HG03442 (cell line): ENCODE results near the gene HPD.
"Not testable (repeated sequence)": the region's sequence is repeated elsewhere in the genome, so short reads cannot be mapped to it uniquely, and the experiment has no call there.

Experiments
- ATAC-seq: cut with Tn5 transposase; IDR thresholded peaks from one replicate; pipeline ENCODE4 v1.9.1; 2021; ENCODE audit warnings: mild to moderate bottlenecking, moderate library complexity; ENCODE audit not compliant: unreplicated experiment

Gene HPD

DNA sequence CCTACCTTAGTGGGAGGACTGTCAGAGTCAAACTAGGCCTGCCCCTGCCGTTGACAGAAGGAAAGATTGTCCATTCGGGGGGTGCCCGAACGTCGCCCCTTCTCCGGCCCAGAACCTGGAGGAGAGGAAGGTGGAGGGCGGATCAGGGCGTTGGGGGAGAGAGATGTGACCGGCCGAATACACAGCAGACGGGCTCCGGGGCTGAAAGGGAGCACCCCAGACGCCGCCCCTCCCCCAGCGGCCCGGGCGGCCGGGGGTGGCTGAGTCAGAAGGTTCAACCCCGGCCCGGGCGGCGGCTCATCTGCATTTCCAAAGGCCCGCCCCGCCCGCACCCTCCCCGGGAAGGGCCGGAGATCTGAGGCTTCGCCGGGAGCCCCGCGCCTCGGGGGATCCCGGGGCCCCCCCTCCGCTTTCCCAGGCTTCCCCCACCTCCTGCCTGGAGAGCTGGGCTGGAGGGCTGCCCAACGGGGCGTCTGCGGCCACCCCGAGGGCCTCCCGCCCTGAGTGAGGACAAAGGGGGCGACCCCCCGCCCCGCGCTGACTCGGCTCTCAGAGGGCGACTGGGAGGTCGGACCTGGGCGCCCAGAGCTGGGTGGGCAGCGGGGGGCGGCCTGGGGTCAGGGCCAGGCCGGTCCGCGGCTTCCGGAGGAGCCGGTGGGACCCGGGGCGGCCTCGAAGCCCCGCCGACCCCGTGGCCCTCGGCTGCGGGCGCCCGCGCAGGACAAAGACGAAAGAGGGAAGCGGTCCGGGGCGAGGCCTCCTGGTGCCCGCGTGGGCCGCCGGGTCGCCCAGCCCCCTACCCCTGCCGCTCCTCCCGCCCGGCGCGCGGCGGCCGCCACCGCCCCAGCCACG is 58.6 kb downstream of the HPD start:
- peak; percentile 29 for ATAC-seq

DNA sequence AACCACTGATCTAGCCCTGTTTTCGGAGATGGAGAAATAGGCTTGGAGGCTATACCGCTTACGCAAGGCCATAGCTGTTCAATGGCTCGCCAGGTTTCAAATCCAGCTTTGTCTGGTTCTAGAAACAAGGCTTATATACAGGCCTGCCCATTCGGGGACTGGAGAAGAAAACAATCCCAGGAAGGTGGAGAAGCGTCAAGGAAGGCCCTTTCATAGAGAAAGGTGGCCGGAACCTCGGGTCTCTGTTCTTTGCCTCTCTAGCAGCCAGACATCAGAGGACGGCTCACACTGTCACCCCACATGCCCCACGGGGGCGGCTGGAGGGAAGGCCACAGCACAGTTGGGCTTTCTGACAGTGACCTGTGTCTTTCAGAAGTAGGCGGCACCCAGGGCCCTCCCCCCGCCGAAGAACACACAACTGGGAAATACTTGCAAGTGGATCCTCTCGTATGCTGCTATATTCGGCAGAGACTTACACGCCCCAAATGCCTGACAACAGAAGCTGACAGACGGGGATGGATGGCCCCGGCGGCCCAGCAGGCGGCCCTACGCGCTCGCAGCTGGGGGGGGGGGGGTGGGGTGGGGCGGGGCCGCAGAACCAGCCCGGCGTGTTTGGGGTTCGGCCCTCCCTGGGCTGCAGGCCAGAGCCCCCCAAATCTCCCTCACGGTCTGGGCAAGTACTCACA is 59.4 kb downstream of the HPD start:
- ATAC-seq, result peak; percentile 9

DNA sequence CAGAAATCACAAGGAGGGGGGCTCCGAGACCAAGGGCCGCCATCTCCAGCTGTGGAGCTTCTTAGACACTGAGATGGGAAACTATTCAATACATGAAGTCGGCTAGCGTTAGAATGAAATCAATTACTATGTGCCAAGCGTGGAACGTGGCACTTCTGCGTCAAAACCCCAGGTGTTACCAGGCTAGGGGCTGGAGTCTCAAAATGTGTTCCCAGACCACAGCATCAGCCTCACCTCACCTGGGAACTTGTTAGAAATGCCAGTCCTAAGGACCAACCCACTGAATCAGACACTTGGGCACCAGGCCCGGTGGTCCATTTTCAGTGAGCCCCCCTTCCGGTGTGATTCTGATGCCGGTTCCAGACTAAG is 59.9 kb downstream of the HPD start:
- no peak for ATAC-seq

DNA sequence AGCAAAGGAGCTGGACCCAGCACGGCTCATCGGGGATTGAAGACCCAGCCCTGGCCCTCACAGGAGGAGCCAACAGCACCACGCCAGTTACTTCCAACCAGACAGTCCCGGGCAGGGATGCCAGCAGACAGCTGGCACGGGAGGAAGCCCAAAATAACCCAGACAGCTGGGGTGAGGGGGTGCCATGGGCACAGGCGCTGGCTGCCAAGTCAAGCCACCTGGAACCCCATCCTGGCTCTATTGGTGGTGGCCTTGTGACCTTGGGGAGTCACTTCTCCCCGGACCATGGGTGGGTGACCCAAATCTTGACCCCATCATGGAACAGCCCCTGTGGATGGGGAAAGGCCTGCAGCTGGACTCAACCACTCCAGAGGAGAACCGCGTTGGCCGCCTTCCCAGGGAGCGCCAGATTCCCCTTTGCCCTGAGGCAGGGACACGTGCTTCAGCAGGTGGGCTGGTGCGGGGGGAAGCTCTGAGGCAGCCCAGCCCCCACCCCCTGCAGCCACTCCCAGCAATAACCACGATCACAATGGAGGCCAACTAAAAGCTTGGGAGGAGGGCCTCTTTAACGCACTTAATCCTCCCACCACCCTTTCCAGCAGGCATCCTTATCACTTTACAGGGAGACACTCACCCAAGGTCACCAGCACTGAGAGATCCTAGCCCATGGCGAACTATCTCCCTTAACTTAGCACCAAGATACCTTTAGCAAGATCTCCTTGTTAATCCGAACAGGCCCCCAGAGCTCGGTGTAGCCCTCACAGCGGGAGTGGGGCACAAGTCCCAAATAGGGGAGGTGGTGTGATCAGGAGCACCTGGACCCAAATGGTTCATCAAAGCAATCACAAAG is 60.5 kb downstream of the HPD start:
- no peak for ATAC-seq

DNA sequence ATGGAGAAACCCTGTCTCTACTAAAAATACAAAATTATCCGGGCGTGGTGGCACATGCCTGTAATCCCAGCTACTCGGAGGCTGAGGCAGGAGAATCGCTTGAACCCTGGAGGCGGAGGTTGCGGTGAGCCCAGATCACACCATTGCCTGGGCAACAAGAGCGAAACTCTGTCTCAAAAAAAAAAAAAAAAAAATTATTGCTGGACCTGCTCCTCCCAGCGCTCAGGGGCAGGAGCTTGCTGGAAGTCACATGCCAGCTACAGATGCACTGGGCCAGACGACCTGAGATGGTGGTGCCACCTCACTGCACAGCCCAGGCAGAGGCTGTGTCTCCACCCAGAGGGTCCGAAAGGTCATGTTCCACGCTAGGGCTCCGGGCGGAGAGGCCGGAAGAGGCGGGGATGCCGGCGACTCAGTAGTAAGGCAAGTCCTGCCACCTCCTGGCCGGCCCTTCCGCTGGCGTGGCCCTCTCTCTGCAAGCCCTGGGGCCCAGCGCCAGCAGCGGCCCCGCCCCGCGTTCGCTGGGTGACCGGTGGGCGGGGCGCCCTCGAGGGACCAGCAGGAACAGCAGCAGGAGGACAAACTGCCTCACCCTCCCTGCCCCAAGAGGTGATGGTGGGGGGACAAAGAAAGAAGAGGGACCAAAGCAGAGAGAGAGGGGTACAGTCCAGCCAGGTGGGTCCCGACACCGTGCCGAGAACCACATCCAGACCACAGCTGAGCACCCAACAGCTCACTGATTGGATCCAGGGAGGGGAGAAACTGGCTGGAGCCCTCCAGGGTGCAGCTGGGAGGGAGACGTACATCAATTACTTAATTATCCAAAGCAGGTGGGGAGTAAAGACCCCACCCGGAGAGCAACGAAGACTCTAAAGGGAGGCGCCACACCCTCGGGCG is 61.6 kb downstream of the HPD start:
- ATAC-seq, result no peak

DNA sequence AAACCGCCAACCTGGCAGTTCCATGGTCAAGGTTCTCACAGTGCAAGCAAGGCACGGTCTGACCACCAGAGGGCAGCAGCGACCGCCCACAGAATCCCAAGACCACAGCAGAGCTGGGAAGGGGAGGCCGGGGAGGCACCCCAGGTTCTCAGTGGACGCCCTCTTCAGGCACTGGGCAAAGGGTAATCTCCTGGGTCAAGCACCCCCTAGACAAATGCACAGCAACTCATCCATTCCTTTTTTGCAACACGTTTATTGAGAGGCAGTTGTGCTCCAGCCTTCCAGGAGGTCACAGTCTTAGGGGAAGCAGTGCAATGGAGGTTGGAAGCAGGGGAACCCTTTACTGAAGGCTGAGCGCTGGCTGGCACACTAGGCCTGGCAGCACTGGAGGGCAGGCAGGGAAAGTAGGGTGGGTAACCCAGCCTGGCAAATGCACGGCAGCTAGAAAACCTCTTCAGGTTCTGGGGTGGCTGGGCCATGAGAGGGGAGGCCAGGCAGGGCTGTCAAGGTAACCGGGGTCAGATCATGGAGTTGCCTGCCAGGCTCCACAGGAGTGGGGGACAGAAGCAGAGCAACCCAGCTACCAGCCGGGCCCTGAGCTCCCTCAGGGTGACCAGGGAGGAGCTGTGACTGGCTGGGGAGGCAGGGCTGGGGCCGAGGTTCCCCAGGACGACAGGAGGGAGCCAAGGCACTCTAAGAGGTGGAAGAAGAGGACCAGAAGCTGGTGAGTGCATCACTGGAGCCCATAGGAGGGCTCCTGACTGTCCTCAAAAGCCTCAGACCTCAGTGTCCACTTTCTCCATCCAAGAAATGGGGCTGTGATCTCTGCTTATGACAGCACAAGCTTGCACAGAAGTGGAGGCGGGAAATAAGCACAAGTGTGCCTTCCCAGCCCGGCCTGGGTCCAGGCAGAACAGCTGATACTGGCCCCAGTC is 63.4 kb downstream of the HPD start:
- ATAC-seq, result no peak

DNA sequence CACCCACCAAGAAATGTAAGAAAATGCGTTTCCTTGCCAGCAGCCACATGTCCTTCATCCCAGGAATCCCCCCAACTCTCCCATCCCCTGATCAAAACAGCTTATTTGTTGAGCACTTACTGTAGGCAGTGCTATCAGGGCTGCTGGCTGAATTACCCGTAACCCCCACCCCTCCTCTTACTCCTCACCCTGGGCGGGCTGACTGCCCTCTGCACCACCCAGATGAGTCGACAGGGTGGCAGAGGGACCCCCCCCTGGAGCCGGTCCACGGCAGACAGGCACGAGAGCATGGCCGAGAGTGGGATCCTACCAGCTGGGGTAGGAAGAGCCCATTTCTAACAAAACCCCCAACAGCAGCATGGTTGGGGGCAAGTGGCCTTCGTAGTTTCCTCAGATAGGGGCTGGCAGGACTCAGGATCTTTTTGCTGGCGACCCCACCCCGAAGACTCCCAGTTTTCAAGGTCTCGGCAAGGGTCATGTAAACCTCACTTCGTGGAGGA is 64.1 kb downstream of the HPD start:
- no peak for ATAC-seq

DNA sequence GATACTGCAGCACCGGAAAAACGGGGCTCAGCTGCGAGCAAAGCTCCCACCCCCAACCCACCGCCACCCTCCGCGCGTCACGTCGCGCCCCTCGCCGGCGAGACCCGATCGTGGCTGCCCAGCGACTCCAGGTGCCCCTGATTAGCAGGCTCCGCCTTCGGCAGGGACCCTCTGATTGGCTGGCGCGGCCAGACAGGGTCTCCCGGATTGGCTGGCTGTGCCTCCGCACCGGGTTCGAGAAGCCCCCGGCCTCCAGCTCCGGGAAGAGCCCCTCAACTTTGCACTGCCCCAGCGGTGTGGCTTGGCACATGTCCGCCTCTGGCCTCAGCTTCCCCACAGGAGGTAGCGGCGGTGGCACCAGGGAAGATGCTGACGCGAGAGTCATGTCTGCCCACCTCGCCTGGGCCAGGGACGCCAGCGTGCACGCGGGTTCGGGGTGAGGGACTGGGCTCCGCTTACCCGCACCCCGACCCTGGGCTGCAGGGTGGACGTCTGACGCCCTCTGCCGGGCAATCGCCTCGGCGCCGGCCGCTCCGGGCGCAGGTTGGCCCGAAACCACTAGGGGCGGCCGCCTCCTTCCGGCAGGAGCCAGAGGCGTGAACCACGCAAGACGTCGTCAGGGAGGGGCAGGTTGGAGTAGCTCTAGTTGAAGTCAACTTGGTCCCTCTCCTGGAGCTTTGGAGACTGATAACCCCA is 64.7 kb downstream of the HPD start:
- peak; percentile 42 for ATAC-seq

DNA sequence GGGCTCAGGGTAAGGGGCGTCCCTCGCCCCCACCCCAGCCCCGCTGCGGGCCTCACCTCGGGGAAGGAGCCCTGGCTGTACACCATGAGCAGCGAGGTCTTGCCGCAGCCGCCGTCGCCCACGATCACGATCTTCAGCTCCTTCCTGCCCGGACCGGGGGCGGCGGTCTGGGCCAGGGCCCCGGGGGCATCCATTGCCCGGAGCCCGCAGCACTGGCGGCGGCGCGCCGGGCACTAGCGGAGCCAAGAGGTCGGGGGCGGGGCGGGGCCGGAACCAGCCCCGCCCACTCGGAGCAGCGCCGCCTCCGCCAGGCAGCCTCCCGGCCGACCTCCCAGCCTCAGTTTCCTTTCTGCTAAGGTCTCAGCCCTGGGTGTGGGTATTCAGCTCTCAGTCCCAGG is 65.2 kb downstream of the HPD start, which contains the start of gene RHOF:
RHOF (minus strand) TSS at position 249 of the 398 bp plus-strand sequence; CDS start at position 194, 55 bp downstream.
- peak; percentile 12 for ATAC-seq

DNA sequence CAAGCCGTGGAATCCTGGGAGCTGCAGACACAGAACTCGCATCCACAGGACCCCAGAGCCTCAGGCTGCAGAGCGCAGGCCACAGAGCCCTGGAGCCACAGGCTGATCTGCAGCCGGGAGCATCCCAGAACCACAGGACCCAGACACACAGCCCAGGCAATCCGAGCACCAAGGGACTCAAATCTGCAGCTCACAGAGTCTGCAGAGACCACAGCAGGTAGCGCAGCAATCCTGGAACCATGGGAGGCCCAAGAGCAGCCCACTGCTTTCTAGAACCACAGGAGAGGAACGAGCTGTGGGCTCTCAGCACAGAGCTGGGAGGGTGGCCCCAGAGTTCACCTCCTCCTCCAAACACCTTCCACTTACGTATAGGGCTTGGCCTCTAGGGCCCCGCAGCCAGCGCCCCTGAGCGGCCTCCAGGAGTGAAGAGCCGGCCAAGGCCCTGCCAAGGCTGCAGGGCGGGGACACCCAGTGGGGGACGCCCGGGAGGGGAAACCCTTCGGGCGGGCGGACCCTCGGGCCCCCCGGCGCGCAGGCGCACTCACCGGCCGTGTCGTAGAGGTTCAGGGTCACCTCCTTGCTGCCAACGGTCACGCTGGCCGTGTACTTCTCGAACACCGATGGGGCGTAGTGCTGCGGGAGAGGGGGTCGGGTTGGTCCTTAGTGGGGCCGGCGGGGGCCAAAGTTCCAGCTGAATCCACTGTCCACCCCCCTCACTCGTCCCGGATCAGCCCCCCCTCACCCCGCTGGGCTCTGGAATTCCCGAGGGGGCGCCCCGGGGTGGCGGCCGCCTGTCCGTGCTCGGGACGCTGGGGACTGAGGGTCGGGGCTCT is 65.8 kb downstream of the HPD start:
- no peak for ATAC-seq

DNA sequence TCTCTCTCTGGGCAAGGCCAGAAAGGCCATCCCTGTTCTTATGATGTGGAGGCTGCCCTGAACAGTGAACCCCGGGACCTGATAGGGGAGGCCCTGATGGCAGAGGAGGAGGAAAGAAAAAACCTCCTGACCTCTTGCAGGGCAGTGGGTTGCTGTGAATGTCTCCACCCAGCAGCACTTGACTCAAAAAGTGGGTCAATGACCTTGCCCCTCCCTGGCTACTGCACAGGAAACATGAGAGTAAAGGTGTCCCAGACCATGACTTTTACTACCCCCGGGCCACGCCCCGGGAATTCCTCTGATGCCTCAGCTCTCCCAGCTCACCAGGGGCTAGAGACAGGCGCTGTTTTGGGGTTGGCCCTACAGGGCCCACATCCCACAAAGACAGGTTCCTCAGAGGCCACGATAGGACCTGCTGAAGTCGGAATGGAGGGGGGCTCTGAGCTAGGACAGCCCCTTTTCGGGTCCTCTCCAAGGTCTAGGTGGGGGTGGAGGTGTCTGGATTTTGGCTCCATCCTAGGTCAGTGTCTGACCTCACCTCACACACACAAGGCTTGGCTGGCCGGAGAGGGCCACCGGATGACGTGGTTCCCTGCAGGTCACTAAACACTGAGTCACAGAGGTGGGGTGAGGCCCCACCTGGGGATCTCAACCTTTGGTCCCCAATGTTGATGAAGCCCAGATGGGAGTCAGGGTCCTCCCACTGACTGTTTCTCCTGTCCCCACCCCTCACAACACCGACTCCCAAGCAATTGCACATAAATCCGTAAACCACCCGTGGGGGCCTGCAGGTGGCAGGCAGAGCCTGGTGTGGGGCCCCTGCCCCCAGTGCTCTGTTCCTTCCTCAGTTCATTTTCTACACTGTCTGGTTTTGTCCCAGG is 66.7 kb downstream of the HPD start:
- no peak for ATAC-seq

DNA sequence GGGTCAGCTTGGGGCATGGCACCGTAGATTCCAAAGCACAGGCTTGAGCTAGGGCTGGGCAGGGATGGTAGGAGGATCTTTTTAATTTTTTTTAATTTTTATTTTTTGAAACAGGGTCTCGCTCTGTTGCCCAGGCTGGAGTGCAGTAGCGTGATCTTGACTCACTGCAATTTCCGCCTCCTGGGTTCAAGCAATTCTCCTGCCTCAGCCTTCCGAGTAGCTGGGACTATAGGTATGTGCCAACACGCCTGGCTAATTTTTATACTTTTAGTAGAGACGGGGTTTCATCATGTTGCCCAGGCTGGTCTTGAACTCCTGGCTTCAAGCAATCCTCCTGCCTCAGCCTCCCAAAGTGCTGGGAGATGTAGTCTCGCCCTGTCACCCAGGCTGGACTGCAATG is 67.9 kb downstream of the HPD start:
- not testable (repeated sequence) for ATAC-seq

DNA sequence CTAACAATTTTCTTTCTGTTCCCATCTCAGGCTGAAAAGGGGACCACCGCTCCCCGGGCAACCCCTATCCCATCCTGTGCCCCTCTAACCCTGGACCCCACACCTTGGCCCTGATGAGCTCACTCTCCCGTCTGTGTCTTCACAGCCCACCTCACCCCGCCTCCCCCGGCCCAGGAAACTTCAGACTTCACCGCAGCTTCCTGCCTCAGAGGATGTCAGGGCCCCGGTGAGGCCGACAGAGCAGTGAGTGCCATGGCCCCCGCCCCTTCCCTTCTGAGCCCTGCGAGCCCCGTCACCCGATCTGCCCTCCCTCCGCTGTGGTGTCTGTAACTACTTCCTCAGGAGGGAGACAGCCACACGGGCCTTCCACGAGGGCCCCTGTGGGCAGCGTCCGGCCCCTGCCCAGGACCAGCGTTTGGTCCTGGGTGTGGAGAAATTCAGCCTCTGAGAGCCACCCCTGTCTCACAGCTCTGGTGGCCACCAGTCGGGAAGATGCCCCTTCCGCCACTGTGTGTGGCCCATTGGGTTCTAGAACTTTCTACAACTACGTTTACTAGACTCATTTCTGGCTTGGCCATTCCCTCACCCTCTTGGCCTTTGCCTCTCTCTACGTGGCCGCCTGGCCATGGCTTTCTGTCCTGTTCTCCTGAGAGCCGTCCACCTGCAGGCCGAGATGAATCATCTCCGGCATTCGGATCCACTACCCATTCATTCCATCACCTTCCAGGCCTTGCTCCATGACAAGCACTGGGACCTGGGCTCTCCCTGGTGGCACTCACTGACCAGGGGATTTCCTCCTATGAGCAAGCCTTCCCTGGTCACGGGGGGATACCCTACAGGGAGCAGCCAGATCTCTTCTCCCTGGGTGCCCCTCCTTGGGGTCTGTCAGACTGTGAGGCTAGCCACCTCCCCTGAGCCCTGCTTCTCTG is 68.6 kb downstream of the HPD start:
- peak; percentile 30 for ATAC-seq
